ENCODE results near the gene PAFAH1B2. TPM values are rescaled to one million over a fixed set of nuclear protein-coding genes. Genes with fewer than 3 reads are reported as not detected.

The PAFAH1B2 gene
- polyA plus RNA-seq (2012; ENCODE audit: missing spikeins): 22.2 TPM

DNA sequence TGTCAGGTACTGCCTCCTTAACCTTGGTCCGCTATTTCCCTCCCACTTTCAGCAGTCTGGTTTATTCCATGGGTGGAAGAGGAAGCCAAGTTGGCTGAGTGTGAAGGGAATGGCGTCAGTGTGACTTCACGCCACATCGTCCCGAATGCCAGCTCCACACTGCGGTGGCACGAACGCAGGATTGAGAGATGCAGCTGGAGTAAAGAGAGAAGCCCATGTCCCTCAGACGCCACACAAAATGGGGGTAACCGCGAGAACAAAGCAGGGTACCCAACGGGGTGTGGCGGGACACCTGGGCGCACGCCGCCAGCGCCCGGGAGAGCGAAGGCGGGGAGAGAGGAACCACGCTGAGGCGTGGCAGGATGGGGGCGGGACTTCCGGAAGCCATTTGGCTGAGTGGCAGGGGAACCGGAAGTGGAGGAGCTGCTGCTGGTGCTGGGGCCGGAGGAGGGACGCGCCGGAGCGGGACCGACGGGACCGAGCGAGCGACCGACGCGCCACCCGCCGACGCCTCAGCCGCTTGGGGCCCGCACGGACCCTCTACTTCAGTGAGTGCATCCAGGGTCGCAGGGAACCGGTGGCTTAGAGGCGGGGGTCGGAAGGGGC, at the start of gene PAFAH1B2:
Gene PAFAH1B2 (plus strand): TSS at position 417 of the 606 bp plus-strand sequence. CDS start 8,161 bp downstream, outside the sequence.
- FAIRE-seq (peak; percentile 100), DNase-seq (ENCODE audit: insufficient read length) (peak; percentile 98)
- TF ChIP-seq POLR2AphosphoS5 (IDR thresholded peaks at IDR 0.05; ENCODE audit: low read depth, low read length) (peak; percentile 78), TAF1 (IDR thresholded peaks at IDR 0.05; ENCODE audit: borderline replicate concordance, low read depth, low read length) (peak; percentile 66; the same call in 1 of the 2 replicates), POLR2A (IDR thresholded peaks at IDR 0.05; ENCODE audit: low read depth, low read length) (peak; percentile 85)

DNA sequence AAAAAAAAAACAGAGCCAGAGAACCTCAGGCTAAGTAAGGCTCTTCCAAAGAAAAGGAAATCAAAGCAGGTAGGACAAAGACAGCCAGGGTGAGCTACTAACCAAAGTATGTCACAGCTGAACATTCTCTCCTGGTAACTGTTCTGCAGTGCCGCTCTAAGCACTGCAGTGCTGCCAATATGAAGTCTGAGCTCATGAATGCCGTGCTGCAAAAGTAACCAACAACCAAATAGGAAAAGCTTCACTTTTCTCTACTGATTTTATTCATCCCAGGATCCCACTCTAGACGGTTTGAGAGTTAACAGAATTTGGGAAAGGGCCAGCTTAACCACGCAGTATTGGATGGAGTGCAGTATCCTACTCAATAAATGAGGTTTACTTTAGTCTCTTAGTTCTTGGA, 49.3 kb upstream of the PAFAH1B2 start:
- TF ChIP-seq POLR2AphosphoS5 (IDR thresholded peaks at IDR 0.05; ENCODE audit: low read depth, low read length) (no peak), TAF1 (IDR thresholded peaks at IDR 0.05; ENCODE audit: borderline replicate concordance, low read depth, low read length) (no peak)
- FAIRE-seq (peak; percentile 36), DNase-seq (ENCODE audit: insufficient read length) (no peak)

DNA sequence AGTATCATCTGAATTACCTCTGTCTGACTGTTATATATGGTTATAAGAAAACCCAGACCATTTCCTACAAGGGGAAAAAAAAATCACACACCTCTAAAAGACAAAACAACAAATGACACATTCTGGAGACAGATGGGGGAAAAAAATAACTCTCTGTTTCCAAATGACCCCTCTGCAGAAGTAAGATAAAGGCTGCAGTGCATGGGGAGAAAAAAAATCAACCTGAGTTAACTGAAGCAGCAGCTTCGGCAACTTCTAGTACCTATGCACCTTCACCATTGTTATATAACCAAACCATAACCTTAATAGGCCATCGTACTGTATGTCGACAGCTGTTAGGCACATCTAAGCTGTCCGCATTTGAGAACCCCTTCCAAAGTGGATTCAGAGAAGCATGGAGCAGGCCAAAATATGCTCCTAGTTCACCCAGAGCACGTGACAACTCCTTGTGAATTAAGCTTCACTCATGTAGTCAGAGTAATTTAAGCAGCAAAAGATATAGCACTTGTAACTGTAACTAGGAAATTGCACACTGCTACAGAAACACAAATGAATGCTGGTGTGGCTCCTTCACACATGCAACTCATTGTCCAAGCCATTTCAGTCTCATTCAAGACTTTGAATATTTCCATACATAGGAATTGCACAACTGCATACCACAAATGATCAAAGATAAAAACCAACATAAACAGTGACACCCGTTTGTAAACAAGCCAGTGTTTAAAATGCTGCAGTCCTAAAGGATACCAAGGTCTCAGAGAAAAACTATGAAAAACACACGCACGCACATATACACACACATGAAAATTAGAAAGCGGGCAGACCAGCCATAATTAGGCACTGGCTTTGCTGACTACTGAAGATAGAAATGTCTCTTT, 48.6 kb upstream of the PAFAH1B2 start:
- DNase-seq (ENCODE audit: insufficient read length) (no peak), FAIRE-seq (peak; percentile 90)
- TF ChIP-seq POLR2A (IDR thresholded peaks at IDR 0.05; ENCODE audit: low read depth, low read length) (no peak), TAF1 (IDR thresholded peaks at IDR 0.05; ENCODE audit: borderline replicate concordance, low read depth, low read length) (no peak), POLR2AphosphoS5 (IDR thresholded peaks at IDR 0.05; ENCODE audit: low read depth, low read length) (no peak)

- no peak for TF ChIP-seq POLR2AphosphoS5 (IDR thresholded peaks at IDR 0.05; ENCODE audit: low read depth, low read length)
- no peak; the same call in 1 of the 2 replicates for TF ChIP-seq POLR2A (IDR thresholded peaks at IDR 0.05; ENCODE audit: low read depth, low read length)
- TF ChIP-seq TAF1 (IDR thresholded peaks at IDR 0.05; ENCODE audit: borderline replicate concordance, low read depth, low read length): 0 out of 2 replicates have a peak, but pooled peaks have one; percentile 33
- peak; percentile 53 for DNase-seq (ENCODE audit: insufficient read length)
- FAIRE-seq: peak; percentile 96
These were observed 47.7 kb upstream of the PAFAH1B2 start for GRCh38 chr11:117096201-117096991.

DNA sequence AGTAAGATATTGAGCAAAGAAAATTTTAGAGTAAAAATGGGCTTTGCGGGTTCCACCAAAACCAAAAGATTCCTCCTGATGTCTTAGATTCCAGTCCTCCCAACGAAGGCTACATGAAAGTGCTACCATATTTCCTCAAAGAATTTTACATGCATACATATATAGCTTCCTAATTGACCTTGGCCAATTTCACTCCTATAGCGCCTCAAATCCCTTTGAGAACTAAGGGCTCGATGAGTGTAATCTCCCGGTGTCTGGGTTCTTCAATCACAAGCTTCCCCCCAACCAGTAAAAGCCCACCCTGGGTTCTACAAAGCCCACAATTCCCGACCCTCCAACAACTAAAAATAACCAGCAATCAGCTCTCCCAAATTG, 47.1 kb upstream of the PAFAH1B2 start:
- no peak for TF ChIP-seq POLR2A (IDR thresholded peaks at IDR 0.05; ENCODE audit: low read depth, low read length)
- no peak for TF ChIP-seq TAF1 (IDR thresholded peaks at IDR 0.05; ENCODE audit: borderline replicate concordance, low read depth, low read length)
- TF ChIP-seq POLR2AphosphoS5 (IDR thresholded peaks at IDR 0.05; ENCODE audit: low read depth, low read length): no peak
- DNase-seq (ENCODE audit: insufficient read length): no peak
- peak; percentile 50 for FAIRE-seq

- FAIRE-seq (peak; percentile 5), DNase-seq (ENCODE audit: insufficient read length) (peak; percentile 31)
- TF ChIP-seq POLR2A (IDR thresholded peaks at IDR 0.05; ENCODE audit: low read depth, low read length): no peak
- TF ChIP-seq POLR2AphosphoS5 (IDR thresholded peaks at IDR 0.05; ENCODE audit: low read depth, low read length): no peak
- no peak for TF ChIP-seq TAF1 (IDR thresholded peaks at IDR 0.05; ENCODE audit: borderline replicate concordance, low read depth, low read length)
These were observed 46.5 kb upstream of the PAFAH1B2 start for GRCh38 chr11:117097389-117098268.

- TF ChIP-seq POLR2A (IDR thresholded peaks at IDR 0.05; ENCODE audit: low read depth, low read length) (peak; percentile 78; the same call in 1 of the 2 replicates), POLR2AphosphoS5 (IDR thresholded peaks at IDR 0.05; ENCODE audit: low read depth, low read length) (no peak), TAF1 (IDR thresholded peaks at IDR 0.05; ENCODE audit: borderline replicate concordance, low read depth, low read length) (peak; percentile 26; the same call in 1 of the 2 replicates)
These were observed 45.5 kb upstream of the PAFAH1B2 start, which contains the start of gene SIK3 for GRCh38 chr11:117098269-117099232. Gene SIK3, minus strand, starts transcription at chr11:117098428. Its CDS starts 13 bp downstream, at chr11:117098415.

GRCh38 chr11:117099696-117100095, 44.4 kb upstream of the PAFAH1B2 start:
- DNase-seq (ENCODE audit: insufficient read length): no peak
- TF ChIP-seq TAF1 (IDR thresholded peaks at IDR 0.05; ENCODE audit: borderline replicate concordance, low read depth, low read length) (no peak), POLR2AphosphoS5 (IDR thresholded peaks at IDR 0.05; ENCODE audit: low read depth, low read length) (no peak), POLR2A (IDR thresholded peaks at IDR 0.05; ENCODE audit: low read depth, low read length) (no peak)
- FAIRE-seq: no peak

More at GRCh38 chr11:117098269-117099232, 45.5 kb upstream of the PAFAH1B2 start, which contains the start of gene SIK3:
- DNase-seq (ENCODE audit: insufficient read length) (peak; percentile 93), FAIRE-seq (peak; percentile 96)

GRCh38 chr11:117100556-117100955, 43.5 kb upstream of the PAFAH1B2 start:
- no peak for DNase-seq (ENCODE audit: insufficient read length)
- no peak for TF ChIP-seq POLR2AphosphoS5 (IDR thresholded peaks at IDR 0.05; ENCODE audit: low read depth, low read length)
- no peak for TF ChIP-seq TAF1 (IDR thresholded peaks at IDR 0.05; ENCODE audit: borderline replicate concordance, low read depth, low read length)
- no peak for TF ChIP-seq POLR2A (IDR thresholded peaks at IDR 0.05; ENCODE audit: low read depth, low read length)
- FAIRE-seq: no peak

Measured in GM12892 (cell line).